Measurements from ENCODE around the gene SRCAP.

SRCAP gene

DNA sequence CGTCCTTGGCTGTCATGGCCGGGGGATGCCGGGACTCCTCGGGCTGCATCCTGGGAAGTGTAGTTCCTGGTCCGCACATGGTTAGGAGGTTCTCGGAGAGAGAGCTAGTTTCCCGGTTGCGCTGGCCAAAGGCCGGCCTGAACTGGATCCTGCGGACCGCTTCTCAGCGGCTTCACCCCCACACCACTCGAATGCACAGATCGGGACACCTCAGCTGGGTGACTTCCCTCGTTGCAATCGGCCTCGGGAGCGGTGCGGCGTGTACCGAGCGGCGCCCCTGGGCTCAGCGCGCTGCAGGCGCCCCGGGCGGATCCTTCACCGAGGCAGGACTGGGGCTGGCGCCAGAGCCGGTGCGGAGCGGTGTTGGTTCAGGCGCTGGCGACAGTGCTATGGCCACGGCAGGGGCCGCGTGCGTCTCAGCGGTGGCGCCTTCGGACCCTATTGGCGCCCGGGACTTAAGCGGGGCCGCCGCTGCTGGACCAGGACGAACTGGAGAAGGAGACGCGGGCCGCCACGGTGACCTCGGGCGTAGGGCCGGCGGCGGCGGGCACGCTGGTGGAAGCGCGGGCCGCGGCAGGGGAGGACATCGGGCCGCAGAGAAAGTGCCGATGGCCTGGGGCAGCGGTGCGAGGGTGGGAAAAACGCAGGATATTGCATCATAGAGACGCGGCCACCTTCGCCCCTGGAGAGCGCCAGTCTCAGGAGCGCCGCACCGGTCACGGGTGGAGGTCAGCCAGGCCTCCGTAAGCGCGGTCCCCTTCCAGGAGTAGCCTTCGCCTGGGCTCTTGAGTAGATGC, 76.6 kb downstream of the SRCAP start (continued):
- TF ChIP-seq, protein P1, sequence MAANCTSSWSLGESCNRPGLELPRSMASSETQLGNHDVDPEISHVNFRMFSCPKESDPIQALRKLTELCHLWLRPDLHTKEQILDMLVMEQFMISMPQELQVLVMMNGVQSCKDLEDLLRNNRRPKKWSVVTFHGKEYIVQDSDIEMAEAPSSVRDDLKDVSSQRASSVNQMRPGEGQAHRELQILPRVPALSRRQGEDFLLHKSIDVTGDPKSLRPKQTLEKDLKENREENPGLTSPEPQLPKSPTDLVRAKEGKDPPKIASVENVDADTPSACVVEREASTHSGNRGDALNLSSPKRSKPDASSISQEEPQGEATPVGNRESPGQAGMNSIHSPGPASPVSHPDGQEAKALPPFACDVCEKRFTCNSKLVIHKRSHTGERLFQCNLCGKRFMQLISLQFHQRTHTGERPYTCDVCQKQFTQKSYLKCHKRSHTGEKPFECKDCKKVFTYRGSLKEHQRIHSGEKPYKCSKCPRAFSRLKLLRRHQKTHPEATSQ (tag by site-specific recombination; IDR thresholded peaks at IDR 0.05), result peak; percentile 92
- TF ChIP-seq ZNF404 (tag by site-specific recombination; IDR thresholded peaks at IDR 0.05) (no peak), ZBTB7A (tag by site-specific recombination; IDR thresholded peaks at IDR 0.05; ENCODE audit: low read depth) (0 out of 2 replicates have a peak, but pooled peaks have one; percentile 38), ZNF274 (IDR thresholded peaks at IDR 0.05; ENCODE audit: low read length) (no peak), ZNF274 (tag by site-specific recombination; IDR thresholded peaks at IDR 0.05; ENCODE audit: borderline replicate concordance) (no peak), KLF1 (tag by site-specific recombination; IDR thresholded peaks at IDR 0.05) (peak; percentile 8), ZFHX2 (tag by site-specific recombination; conservative IDR thresholded peaks at IDR 0.05) (peak; percentile 47), ZNF76 (tag by site-specific recombination; IDR thresholded peaks at IDR 0.05; ENCODE audit: borderline replicate concordance, low read depth) (peak; percentile 99), ZSCAN16 (tag by site-specific recombination; IDR thresholded peaks at IDR 0.05) (peak; percentile 50; the same call in 1 of the 2 replicates), CTCF (tag by site-specific recombination; IDR thresholded peaks at IDR 0.05) (no peak; the same call in none of the 2 replicates), ZBTB1 (tag by site-specific recombination; IDR thresholded peaks at IDR 0.05) (0 out of 2 replicates have a peak, but pooled peaks have one; percentile 14), ZNF544 (tag by site-specific recombination; IDR thresholded peaks at IDR 0.05) (no peak), ZNF10 (tag by site-specific recombination; IDR thresholded peaks at IDR 0.05) (peak; percentile 97), ZNF529 (tag by site-specific recombination; IDR thresholded peaks at IDR 0.05; ENCODE audit: insufficient replicate concordance) (no peak), ZNF324 (tag by site-specific recombination; IDR thresholded peaks at IDR 0.05) (peak; percentile 70), ZNF239 (tag by site-specific recombination; IDR thresholded peaks at IDR 0.05) (peak; percentile 69; the same call in 1 of the 2 replicates), ZNF837 (tag by site-specific recombination; IDR thresholded peaks at IDR 0.05) (peak; percentile 76; the same call in 1 of the 2 replicates), ZBTB11 (tag by site-specific recombination; conservative IDR thresholded peaks at IDR 0.05; ENCODE audit: low read depth) (peak; percentile 92), ZNF792 (tag by site-specific recombination; IDR thresholded peaks at IDR 0.05) (peak; percentile 84; the same call in 1 of the 2 replicates), ZNF561 (tag by site-specific recombination; IDR thresholded peaks at IDR 0.05; ENCODE audit: borderline replicate concordance) (peak; percentile 73), ZNF140 (tag by site-specific recombination; IDR thresholded peaks at IDR 0.05) (no peak), ZNF302 (tag by site-specific recombination; IDR thresholded peaks at IDR 0.05; ENCODE audit: low read depth) (no peak), ZNF600 (tag by site-specific recombination; IDR thresholded peaks at IDR 0.05) (peak; percentile 100), HOXC10 (CRISPR knock-in tag; IDR thresholded peaks at IDR 0.05) (peak; percentile 26; the same call in 1 of the 2 replicates)
- TF ChIP-seq, protein P2, sequence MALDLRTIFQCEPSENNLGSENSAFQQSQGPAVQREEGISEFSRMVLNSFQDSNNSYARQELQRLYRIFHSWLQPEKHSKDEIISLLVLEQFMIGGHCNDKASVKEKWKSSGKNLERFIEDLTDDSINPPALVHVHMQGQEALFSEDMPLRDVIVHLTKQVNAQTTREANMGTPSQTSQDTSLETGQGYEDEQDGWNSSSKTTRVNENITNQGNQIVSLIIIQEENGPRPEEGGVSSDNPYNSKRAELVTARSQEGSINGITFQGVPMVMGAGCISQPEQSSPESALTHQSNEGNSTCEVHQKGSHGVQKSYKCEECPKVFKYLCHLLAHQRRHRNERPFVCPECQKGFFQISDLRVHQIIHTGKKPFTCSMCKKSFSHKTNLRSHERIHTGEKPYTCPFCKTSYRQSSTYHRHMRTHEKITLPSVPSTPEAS (tag by site-specific recombination; IDR thresholded peaks at IDR 0.05), result no peak
- TF ChIP-seq, protein P3, sequence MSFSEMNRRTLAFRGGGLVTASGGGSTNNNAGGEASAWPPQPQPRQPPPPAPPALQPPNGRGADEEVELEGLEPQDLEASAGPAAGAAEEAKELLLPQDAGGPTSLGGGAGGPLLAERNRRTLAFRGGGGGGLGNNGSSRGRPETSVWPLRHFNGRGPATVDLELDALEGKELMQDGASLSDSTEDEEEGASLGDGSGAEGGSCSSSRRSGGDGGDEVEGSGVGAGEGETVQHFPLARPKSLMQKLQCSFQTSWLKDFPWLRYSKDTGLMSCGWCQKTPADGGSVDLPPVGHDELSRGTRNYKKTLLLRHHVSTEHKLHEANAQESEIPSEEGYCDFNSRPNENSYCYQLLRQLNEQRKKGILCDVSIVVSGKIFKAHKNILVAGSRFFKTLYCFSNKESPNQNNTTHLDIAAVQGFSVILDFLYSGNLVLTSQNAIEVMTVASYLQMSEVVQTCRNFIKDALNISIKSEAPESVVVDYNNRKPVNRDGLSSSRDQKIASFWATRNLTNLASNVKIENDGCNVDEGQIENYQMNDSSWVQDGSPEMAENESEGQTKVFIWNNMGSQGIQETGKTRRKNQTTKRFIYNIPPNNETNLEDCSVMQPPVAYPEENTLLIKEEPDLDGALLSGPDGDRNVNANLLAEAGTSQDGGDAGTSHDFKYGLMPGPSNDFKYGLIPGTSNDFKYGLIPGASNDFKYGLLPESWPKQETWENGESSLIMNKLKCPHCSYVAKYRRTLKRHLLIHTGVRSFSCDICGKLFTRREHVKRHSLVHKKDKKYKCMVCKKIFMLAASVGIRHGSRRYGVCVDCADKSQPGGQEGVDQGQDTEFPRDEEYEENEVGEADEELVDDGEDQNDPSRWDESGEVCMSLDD (tag by site-specific recombination; IDR thresholded peaks at IDR 0.05), result no peak
- TF ChIP-seq, protein P4, sequence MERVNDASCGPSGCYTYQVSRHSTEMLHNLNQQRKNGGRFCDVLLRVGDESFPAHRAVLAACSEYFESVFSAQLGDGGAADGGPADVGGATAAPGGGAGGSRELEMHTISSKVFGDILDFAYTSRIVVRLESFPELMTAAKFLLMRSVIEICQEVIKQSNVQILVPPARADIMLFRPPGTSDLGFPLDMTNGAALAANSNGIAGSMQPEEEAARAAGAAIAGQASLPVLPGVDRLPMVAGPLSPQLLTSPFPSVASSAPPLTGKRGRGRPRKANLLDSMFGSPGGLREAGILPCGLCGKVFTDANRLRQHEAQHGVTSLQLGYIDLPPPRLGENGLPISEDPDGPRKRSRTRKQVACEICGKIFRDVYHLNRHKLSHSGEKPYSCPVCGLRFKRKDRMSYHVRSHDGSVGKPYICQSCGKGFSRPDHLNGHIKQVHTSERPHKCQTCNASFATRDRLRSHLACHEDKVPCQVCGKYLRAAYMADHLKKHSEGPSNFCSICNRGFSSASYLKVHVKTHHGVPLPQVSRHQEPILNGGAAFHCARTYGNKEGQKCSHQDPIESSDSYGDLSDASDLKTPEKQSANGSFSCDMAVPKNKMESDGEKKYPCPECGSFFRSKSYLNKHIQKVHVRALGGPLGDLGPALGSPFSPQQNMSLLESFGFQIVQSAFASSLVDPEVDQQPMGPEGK (tag by site-specific recombination; IDR thresholded peaks at IDR 0.05), result peak; percentile 40

Data from HEK293 (cell line).